ENCODE results near the gene AXIN1.
"Not testable (repeated sequence)": the region's sequence is repeated elsewhere in the genome, so short reads cannot be mapped to it uniquely, and the experiment has no call there.

The AXIN1 gene

GRCh38 chr16:334164-334832 lies 18.2 kb downstream of the AXIN1 start:
- DNase-seq (ENCODE audit: low read depth, low spot score), result not testable (repeated sequence)

- no peak for DNase-seq (ENCODE audit: low read depth, low spot score)
Observed at GRCh38 chr16:333406-334094, 19.0 kb downstream of the AXIN1 start.

GRCh38 chr16:331181-331814 lies 21.2 kb downstream of the AXIN1 start:
- not testable (repeated sequence) for DNase-seq (ENCODE audit: low read depth, low spot score)

- DNase-seq (ENCODE audit: low read depth, low spot score), result no peak
Observed at GRCh38 chr16:330741-331140, 21.8 kb downstream of the AXIN1 start.

GRCh38 chr16:325375-326145 lies 27.0 kb downstream of the AXIN1 start:
- no peak for DNase-seq (ENCODE audit: low read depth, low spot score)

- DNase-seq (ENCODE audit: low read depth, low spot score), result no peak
Observed at GRCh38 chr16:324451-325334, 27.8 kb downstream of the AXIN1 start.

GRCh38 chr16:324201-324450 lies 28.4 kb downstream of the AXIN1 start:
- DNase-seq (ENCODE audit: low read depth, low spot score), result no peak

GRCh38 chr16:322476-323143 lies 29.9 kb downstream of the AXIN1 start:
- DNase-seq (ENCODE audit: low read depth, low spot score), result no peak

- DNase-seq (ENCODE audit: low read depth, low spot score), result no peak
Observed at GRCh38 chr16:321532-321931, 31.0 kb downstream of the AXIN1 start.

- DNase-seq (ENCODE audit: low read depth, low spot score), result no peak
Observed at GRCh38 chr16:320206-320605, 32.3 kb downstream of the AXIN1 start.

- DNase-seq (ENCODE audit: low read depth, low spot score), result no peak
Observed at GRCh38 chr16:318628-319027, 33.9 kb downstream of the AXIN1 start.

- DNase-seq (ENCODE audit: low read depth, low spot score), result no peak
Observed at GRCh38 chr16:317583-317982, 34.9 kb downstream of the AXIN1 start.

- no peak for DNase-seq (ENCODE audit: low read depth, low spot score)
Observed at GRCh38 chr16:316741-317464, 35.6 kb downstream of the AXIN1 start.

- DNase-seq (ENCODE audit: low read depth, low spot score), result no peak
Observed at GRCh38 chr16:314795-315299, 37.7 kb downstream of the AXIN1 start.

- DNase-seq (ENCODE audit: low read depth, low spot score), result no peak
Observed at GRCh38 chr16:314351-314750, 38.2 kb downstream of the AXIN1 start.

- no peak for DNase-seq (ENCODE audit: low read depth, low spot score)
Observed at GRCh38 chr16:311725-312124, 40.8 kb downstream of the AXIN1 start.

- DNase-seq (ENCODE audit: low read depth, low spot score), result no peak
Observed at GRCh38 chr16:309476-309875, 43.0 kb downstream of the AXIN1 start.

- DNase-seq (ENCODE audit: low read depth, low spot score), result no peak
Observed at GRCh38 chr16:307691-308312, 44.7 kb downstream of the AXIN1 start.

- no peak for DNase-seq (ENCODE audit: low read depth, low spot score)
Observed at GRCh38 chr16:306911-307370, 45.6 kb downstream of the AXIN1 start.

All from smooth muscle cell of the brain vasculature (primary cell).